Heart left ventricle (tissue), 16 donors: ENCODE measurements around the gene FBXO33. TPM values are rescaled to one million over a fixed set of nuclear protein-coding genes. Genes with fewer than 3 reads are reported as not detected.

Experiments
- ATAC-seq, 4 donors: fragments of 200-7000 bp; cut with Tn5 transposase; one replicate each; pipeline ENCODE4 v1.9.1; 2020 to 2022; ENCODE audit warnings: moderate library complexity in 4 of 4, mild to moderate bottlenecking in 3 of 4, moderate number of reproducible peaks in 1 of 4
- DNase-seq, 5 donors: peaks; one replicate each; pipeline ENCODE4 v3.0.0-alpha.2; 2020
- H3K27ac ChIP-seq, 12 donors: fragments of 200-600 bp; sonication (generic) in 4 of 12; one replicate each; pipeline versions ENCODE4 v1.5.0 to v1.8.0; 2016 to 2022; ENCODE audit warnings: mild to moderate bottlenecking in 2 of 12
- H3K27me3 ChIP-seq, 9 donors: fragments of 200-600 bp; sonication (generic) in 2 of 9; one replicate each; pipeline versions ENCODE4 v1.5.1 to v1.8.0; 2016 to 2022; ENCODE audit warnings: mild to moderate bottlenecking in 3 of 9
- H3K36me3 ChIP-seq, 9 donors: fragments of 200-600 bp; sonication (generic) in 2 of 9; one replicate each; pipeline versions ENCODE4 v1.5.0 to v1.8.0; 2018 to 2022; ENCODE audit warnings: mild to moderate bottlenecking in 2 of 9
- H3K4me1 ChIP-seq, 12 donors: fragments of 200-600 bp; sonication (generic) in 4 of 12; one replicate each; pipeline versions ENCODE4 v1.5.0 to v1.8.0; 2016 to 2022; ENCODE audit warnings: mild to moderate bottlenecking in 3 of 12
- H3K4me3 ChIP-seq, 12 donors: fragments of 200-600 bp; sonication (generic) in 4 of 12; one replicate each; pipeline versions ENCODE4 v1.5.0 to v1.8.0; 2017 to 2022; ENCODE audit warnings: mild to moderate bottlenecking in 9 of 12, moderate library complexity in 4 of 12
- H3K9me3 ChIP-seq, 12 donors: fragments of 200-600 bp; sonication (generic) in 4 of 12; one replicate each; pipeline versions ENCODE4 v1.5.0 to v1.8.0; 2016 to 2022; ENCODE audit warnings: mild to moderate bottlenecking in 1 of 12
- POLR2A ChIP-seq, 2 donors: fragments of 450-650 bp; IDR thresholded peaks; one replicate each; pipeline ENCODE4 v1.6.1; 2017; ENCODE audit warnings: antibody characterized with exemption in 2 of 2, mild to moderate bottlenecking in 2 of 2, moderate library complexity in 2 of 2
- WGBS, 4 donors: extraction: QIAGEN DNeasy Blood & Tissue Kit in 2 of 4; methylation state at CpG; one replicate each; pipeline versions ENCODE4 v1.1.5 to v1.1.7; 2013 to 2018; 5-methylcytosine and 5-hydroxymethylcytosine counted together
- intact Hi-C, 10 donors: fragments of 100-400 bp; cut with DNase I; formaldehyde crosslinking; loops; one replicate each; pipeline versions ENCODE4 v1.11.1 to v1.14.2; 2022
- polyA plus RNA-seq, 2 donors: library from polyadenylated mRNA; stranded (reverse); fragments of 200-250 nt; gene quantifications; one replicate each; pipeline ENCODE4 v1.2.3, GENCODE V29; 2013
- total RNA-seq, 9 donors: library from RNA; depleted of rRNA in 2 of 9; stranded (reverse); fragments of >200 nt in 2 of 9; fragmentation: NEBNext Ultra II Directional in 3 of 9; extraction: Animal tissue kit (Norgen Biotek cat#: 25700) in 3 of 9; gene quantifications; one replicate each; pipeline versions ENCODE4 v1.1.0 to v1.2.4, GENCODE V29; 2016 to 2023
- TF ChIP-seq, protein P1 (sequence below), 12 donors: fragments of 200-600 bp; sonication (generic) in 4 of 12; IDR thresholded peaks; one replicate each; pipeline versions ENCODE4 v1.5.0 to v1.8.0; 2018 to 2022; ENCODE audit warnings: antibody characterized with exemption in 12 of 12, mild to moderate bottlenecking in 5 of 12
- donor health status: ischemic (EF 13 %, LVEDD 7.1; RV severe dilation, severe dysfunction).
- donor health status: healthy with polysubstance abuse.
- donor health status: DM: no; HTN: yes; CAD: no.
- donor health status: DM: no; HTN: no; CAD: no.
- donor health status: ischemic (EF 25% LVEDD 6.9; RV normal size, moderate dysfunction).
- donor health status: ischemic (EF 25% LVEDD 5.7; RV mildly dilated, moderate dysfunction).
- donor health status: healthy.
- donor health status: DM: yes; HTN: yes; CAD: no.
- donor health status: ischemic (EF 35%, LVEDD 5.7; RV mildly dilated, moderate dysfunction).
- donor health status: nonischemic (EF 11% LVEDD 7.7; RV severe dilation, severe dysfunction).
- donor health status: DM: yes; HTN: yes; CAD: no.
- donor health status: PGD.
- donor health status: ischemic (EF 29% LVEDD 5.4; RV normal size, mild dysfunction).
- donor health status: nonischemic (EF 23%, LVEDD 6.1; RV moderate dilation, normal function).

FBXO33 gene
- total and polyA plus RNA-seq, 11 donors: 2.5 to 8.4 (median 5.8) TPM

DNA sequence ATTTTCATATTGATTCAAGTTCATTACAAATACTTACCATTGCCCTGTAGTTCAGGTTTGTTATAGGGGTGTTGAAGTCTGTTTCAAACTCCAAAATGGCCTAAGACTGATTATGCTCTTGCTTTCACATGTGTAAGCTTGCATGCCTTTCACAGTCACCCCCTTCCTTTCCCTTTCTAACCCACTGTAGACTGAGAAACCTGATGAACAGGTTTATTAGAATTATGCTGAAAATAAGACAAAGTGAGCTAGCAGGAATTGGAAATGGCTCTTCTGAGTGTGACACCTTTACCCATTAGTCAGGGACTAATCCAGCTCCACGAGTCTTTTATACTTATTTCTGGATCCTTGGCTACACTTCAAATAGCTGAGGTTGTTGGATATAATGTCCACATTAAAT is 38.9 kb downstream of the FBXO33 start:
- H3K36me3 ChIP-seq: peaks cover 0 to 54% (median 36%) of the 10 kb centered on the region in 9 donors
- WGBS, 4 donors: 34 to 45% (median 39%) methylated on average over 1 of the region's 1 CpG
- no peaks in the 10 kb centered on the region for H3K27me3 ChIP-seq
- no peak for DNase-seq
- intact Hi-C loops: no loop called here
- no peak overlapping the region for H3K27ac ChIP-seq
- TF ChIP-seq, protein P1, sequence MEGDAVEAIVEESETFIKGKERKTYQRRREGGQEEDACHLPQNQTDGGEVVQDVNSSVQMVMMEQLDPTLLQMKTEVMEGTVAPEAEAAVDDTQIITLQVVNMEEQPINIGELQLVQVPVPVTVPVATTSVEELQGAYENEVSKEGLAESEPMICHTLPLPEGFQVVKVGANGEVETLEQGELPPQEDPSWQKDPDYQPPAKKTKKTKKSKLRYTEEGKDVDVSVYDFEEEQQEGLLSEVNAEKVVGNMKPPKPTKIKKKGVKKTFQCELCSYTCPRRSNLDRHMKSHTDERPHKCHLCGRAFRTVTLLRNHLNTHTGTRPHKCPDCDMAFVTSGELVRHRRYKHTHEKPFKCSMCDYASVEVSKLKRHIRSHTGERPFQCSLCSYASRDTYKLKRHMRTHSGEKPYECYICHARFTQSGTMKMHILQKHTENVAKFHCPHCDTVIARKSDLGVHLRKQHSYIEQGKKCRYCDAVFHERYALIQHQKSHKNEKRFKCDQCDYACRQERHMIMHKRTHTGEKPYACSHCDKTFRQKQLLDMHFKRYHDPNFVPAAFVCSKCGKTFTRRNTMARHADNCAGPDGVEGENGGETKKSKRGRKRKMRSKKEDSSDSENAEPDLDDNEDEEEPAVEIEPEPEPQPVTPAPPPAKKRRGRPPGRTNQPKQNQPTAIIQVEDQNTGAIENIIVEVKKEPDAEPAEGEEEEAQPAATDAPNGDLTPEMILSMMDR (IDR thresholded peaks at IDR 0.05): no peak
- TF ChIP-seq POLR2A (IDR thresholded peaks at IDR 0.05): no peak
- no peak for ATAC-seq
- H3K4me1 ChIP-seq: peaks cover 0 to 8% (median 0%) of the 10 kb centered on the region in 12 donors
- no peak overlapping the region for H3K4me3 ChIP-seq
- no peaks in the 10 kb centered on the region for H3K9me3 ChIP-seq

DNA sequence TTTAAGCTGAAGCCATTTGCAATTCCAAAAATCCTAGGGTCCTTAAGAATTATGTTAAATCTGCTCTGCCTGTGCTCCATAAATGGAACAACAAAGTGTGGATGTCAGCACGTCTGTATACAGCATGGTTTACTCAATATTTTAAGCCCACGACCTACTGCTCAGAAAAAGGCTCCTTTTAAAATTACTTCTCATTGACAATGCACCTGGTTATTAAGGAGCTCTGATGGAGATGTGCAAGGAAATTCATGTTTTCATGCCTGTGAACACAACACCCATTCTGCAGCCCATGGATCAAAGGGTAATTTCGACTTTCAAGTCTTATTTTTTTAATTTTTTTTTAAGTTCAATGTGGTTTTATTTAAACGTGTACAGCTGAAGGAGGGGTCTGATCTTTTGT is 48.1 kb downstream of the FBXO33 start:
- intact Hi-C loops: no loop called here
- H3K36me3 ChIP-seq: peaks cover 0 to 7% (median 0%) of the 10 kb centered on the region in 9 donors
- DNase-seq (no peak), ATAC-seq (no peak)
- H3K9me3 ChIP-seq: no peaks in the 10 kb centered on the region
- no peak overlapping the region for H3K27ac ChIP-seq
- H3K4me1 ChIP-seq: peaks cover 0 to 8% (median 0%) of the 10 kb centered on the region in 12 donors
- no peak overlapping the region for H3K4me3 ChIP-seq
- TF ChIP-seq POLR2A (IDR thresholded peaks at IDR 0.05): no peak
- TF ChIP-seq, protein P1 (IDR thresholded peaks at IDR 0.05): no peak
- 83 to 90% (median 89%) methylated on average over 4 of the region's 4 CpGs for WGBS, 4 donors
- H3K27me3 ChIP-seq: no peaks in the 10 kb centered on the region

DNA sequence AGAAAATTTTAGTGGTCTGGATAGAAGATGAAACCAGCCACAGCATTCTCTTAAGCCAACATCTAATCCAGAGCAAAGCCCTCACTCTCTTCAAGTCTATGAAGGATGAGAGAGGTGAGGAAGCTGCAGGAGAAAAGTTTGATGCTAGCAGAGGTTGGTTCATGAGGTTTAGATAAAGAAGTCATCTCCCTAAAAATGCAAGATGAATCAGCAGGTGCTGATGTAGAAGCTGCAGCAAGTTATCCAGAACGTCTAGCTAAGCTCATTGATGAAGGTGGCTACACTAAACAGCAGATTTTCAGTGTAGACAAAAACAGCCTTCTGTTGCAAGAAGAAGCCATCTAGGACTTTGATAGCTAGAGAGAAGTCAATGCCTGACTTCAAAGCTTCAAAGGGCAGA is 48.5 kb downstream of the FBXO33 start:
- ATAC-seq (no peak), DNase-seq (no peak)
- peaks cover 0 to 8% (median 0%) of the 10 kb centered on the region in 12 donors for H3K4me1 ChIP-seq
- WGBS, 4 donors: 75 to 88% (median 84%) methylated on average over 1 of the region's 1 CpG
- H3K9me3 ChIP-seq: no peaks in the 10 kb centered on the region
- no peak overlapping the region for H3K27ac ChIP-seq
- intact Hi-C loops: no loop called here
- no peaks in the 10 kb centered on the region for H3K27me3 ChIP-seq
- TF ChIP-seq, protein P1 (IDR thresholded peaks at IDR 0.05): no peak
- TF ChIP-seq POLR2A (IDR thresholded peaks at IDR 0.05): no peak
- H3K4me3 ChIP-seq: no peak overlapping the region
- peaks cover 0 to 6% (median 0%) of the 10 kb centered on the region in 9 donors for H3K36me3 ChIP-seq

DNA sequence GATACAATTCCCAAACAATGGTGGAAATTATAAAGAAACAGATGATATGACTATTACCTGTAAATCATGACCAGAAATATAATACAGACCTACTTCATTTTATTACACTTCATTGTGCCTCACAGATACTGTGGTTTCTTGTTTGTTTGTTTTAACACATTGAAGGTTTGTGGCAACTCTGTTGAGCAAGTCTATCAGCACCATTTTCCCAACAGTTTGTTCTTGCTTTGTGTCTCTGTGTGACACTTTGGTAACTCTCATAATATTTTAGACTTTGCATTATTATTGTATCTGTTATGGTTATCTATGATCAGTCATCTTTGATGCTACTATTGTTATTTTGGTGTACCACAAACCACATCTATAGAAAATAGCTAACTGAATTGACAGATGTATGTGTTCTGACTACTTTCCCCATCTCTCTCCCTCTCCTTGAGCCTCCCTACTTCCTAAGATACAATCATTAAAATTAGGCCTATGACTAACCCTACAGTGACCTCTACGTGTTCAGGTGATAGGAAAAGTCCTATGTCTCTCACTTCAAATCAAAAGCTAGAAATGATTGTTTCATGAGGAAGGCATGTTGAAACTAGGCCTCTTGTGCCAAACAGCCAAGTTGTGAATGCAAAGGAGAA is 49.1 kb downstream of the FBXO33 start:
- Histone ChIP-seq H3K9me3 (no peaks in the 10 kb centered on the region), H3K27ac (no peak overlapping the region), H3K4me3 (no peak overlapping the region), H3K27me3 (no peaks in the 10 kb centered on the region), H3K36me3 (peaks cover 0 to 3% (median 0%) of the 10 kb centered on the region in 9 donors), H3K4me1 (peaks cover 0 to 8% (median 0%) of the 10 kb centered on the region in 12 donors)
- DNase-seq (no peak), ATAC-seq (no peak)
- WGBS, 4 donors: 57 to 83% (median 68%) methylated on average over 1 of the region's 1 CpG
- intact Hi-C loops: no loop called here
- TF ChIP-seq POLR2A (IDR thresholded peaks at IDR 0.05): no peak
- TF ChIP-seq, protein P1 (IDR thresholded peaks at IDR 0.05): no peak
